ENCODE data around the gene EMILIN2. TPM values are rescaled to one million over a fixed set of nuclear protein-coding genes. Genes with fewer than 3 reads are reported as not detected.

EMILIN2 gene
- total RNA-seq, 1 donor from 2014 or later, result 51.5 TPM

DNA sequence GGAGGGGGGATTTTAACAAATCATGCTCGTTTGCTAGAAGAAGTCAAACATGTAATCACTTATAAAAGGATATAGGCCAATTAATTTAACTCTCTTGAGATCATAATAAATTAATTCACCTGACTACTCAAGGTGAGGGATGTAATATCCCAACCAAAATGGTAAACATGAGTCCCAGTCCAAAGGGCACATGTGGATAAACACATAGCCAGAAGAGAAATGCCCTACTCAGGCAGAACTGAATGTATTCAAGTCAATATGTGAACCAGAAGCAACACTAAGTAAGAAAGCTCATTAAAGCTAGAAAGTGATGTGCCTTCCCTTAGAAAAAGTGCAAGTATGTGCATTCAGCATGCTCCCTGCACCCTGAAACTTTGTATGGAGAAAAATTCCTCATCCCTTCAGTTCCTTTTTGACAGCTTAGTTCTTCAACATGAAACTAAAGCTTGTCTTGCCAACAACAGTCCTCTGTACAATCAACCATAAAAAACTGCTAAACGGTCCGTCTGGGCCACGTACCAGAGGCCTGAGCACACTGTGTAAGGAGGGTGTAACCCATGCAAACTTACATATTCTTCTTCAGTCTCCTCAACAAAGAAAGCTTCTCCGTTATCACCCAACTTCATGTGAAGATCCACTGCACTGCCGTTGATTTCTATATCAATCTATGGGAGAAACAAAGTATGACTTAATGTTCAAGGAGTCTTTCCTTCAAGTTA is 107.3 kb downstream of the EMILIN2 start:
- Histone ChIP-seq H3K36me3 (peaks cover 59% of the 10 kb centered on the region), H3K27ac (no peak overlapping the region), H3K27me3 (ENCODE audit: low read depth) (no peaks in the 10 kb centered on the region), H3K4me1 (peaks cover 15% of the 10 kb centered on the region), H3K4me3 (no peak overlapping the region), H3K9me3 (no peaks in the 10 kb centered on the region)
- ATAC-seq, result no peak
- DNase-seq, result no peak
- intact Hi-C loops (cut with DNase I), result no loop called here
- TF ChIP-seq, protein P1, sequence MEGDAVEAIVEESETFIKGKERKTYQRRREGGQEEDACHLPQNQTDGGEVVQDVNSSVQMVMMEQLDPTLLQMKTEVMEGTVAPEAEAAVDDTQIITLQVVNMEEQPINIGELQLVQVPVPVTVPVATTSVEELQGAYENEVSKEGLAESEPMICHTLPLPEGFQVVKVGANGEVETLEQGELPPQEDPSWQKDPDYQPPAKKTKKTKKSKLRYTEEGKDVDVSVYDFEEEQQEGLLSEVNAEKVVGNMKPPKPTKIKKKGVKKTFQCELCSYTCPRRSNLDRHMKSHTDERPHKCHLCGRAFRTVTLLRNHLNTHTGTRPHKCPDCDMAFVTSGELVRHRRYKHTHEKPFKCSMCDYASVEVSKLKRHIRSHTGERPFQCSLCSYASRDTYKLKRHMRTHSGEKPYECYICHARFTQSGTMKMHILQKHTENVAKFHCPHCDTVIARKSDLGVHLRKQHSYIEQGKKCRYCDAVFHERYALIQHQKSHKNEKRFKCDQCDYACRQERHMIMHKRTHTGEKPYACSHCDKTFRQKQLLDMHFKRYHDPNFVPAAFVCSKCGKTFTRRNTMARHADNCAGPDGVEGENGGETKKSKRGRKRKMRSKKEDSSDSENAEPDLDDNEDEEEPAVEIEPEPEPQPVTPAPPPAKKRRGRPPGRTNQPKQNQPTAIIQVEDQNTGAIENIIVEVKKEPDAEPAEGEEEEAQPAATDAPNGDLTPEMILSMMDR (IDR thresholded peaks at IDR 0.05), result no peak

DNA sequence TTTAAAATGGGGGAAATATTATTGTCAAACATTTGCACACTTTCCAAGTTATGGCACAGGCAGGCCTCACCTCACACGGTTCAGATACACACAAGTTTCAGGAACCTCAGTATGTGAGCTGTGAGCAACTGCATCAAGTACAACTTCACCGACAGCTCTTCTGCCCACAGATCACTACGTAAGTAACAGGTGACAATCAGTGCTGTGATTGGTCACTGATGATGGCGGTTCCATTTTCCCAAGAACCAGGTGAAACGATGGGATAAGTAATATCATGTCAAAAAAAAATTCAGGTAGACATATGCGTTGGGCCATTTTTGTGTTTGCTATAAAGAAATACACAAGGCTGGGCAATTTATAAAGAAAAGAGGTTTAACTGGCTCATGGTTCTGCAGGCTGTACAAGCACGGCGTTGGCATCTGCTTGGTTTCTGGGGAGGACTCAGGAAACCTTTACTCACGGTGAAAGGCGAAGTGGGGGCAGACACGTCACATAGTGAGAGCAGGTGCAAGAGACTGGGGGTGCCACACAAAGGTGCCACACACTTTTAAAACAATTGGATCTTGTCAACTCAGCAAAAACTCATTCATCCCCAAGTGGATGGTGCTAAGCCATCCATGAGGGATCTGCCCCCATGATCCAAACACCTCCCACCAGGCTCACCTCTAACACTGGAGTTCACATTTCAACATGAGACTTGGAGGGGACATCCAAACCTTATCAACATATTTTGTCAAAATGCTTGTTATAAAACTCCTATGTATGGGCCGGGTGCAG is 108.3 kb downstream of the EMILIN2 start:
- Histone ChIP-seq H3K27ac (no peak overlapping the region), H3K9me3 (no peaks in the 10 kb centered on the region), H3K36me3 (peaks cover 50% of the 10 kb centered on the region), H3K4me1 (peaks cover 24% of the 10 kb centered on the region), H3K27me3 (ENCODE audit: low read depth) (no peaks in the 10 kb centered on the region), H3K4me3 (no peak overlapping the region)
- DNase-seq (no peak), ATAC-seq (no peak)
- TF ChIP-seq, protein P1 (IDR thresholded peaks at IDR 0.05), result no peak
- intact Hi-C loops (cut with DNase I), result no loop called here

DNA sequence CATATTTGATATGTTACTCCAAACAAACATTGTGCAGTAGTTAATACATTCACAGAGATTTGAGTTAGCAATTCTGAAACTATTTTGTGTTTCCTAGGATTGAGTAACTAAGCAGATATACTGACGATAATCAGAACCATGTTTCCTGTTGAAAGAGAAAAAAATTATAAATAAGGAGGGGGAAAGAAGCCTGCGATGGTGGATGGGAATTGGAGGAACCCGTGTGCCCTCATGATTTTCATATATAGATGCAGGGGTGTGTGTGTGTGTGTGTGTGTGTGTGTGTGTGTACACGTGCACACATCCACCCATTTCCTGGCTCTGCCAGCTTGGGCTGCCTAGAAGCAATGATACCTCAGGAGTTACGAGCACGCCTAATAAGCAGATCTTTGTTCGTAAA is 109.2 kb downstream of the EMILIN2 start:
- Histone ChIP-seq H3K36me3 (peaks cover 40% of the 10 kb centered on the region), H3K27me3 (ENCODE audit: low read depth) (no peaks in the 10 kb centered on the region), H3K9me3 (no peaks in the 10 kb centered on the region), H3K27ac (no peak overlapping the region), H3K4me1 (peaks cover 32% of the 10 kb centered on the region), H3K4me3 (no peak overlapping the region)
- ATAC-seq (no peak), DNase-seq (no peak)
- intact Hi-C loops (cut with DNase I), result no loop called here
- TF ChIP-seq, protein P1 (IDR thresholded peaks at IDR 0.05), result no peak

DNA sequence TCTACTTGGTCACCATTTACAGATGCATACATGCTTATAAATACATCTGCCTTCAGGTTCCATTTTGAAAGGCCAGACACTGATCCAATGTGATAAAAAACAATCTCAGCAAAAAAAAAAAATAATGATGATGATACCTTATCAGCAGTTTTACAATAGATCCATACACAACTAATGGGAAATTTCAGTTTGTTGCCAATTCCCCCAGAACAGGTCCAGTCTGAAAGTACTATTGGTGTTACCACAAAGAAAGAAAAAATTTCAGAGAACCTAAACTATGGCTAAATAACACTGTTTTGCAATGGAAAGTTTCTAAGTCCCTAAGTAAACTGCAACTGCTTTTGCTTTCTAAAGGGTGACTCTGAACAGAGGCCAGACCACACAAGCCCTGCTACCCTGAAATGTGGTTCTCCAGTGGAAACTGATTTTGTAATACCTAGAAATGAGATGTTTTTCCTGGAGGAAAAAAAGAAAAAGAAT is 112.1 kb downstream of the EMILIN2 start:
- H3K36me3 ChIP-seq, result peaks cover 12% of the 10 kb centered on the region
- H3K4me3 ChIP-seq, result no peak overlapping the region
- TF ChIP-seq, protein P1 (IDR thresholded peaks at IDR 0.05), result no peak
- peak; percentile 66 to 71 for ATAC-seq
- peaks cover 49% of the 10 kb centered on the region for H3K4me1 ChIP-seq
- intact Hi-C loops (cut with DNase I), result no loop called here
- peak overlapping the region; percentile 64 for H3K27ac ChIP-seq
- H3K9me3 ChIP-seq, result no peaks in the 10 kb centered on the region
- DNase-seq, result no peak
- no peaks in the 10 kb centered on the region for H3K27me3 ChIP-seq (ENCODE audit: low read depth)

DNA sequence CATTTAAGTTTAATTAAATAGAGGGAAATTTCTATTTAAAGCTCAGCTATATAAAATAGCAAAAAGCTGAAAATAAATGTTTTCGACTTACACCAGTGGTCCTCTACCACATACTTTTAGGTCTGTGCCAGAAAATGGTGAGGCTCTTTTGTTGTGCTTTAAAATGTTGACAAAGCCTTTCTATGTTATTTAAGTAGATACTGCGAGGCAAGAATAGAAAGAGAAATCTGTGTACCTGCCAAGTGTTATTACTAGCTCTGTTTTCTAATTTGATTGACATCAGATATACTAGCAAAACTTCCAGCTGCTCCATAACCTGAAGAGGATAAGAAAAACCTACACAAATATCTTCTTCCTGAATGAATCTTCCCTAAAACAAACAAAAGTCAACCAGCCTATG is 112.5 kb downstream of the EMILIN2 start:
- Histone ChIP-seq H3K27me3 (ENCODE audit: low read depth) (no peaks in the 10 kb centered on the region), H3K4me3 (no peak overlapping the region), H3K27ac (peak overlapping the region; percentile 64), H3K36me3 (peaks cover 7% of the 10 kb centered on the region), H3K4me1 (peaks cover 49% of the 10 kb centered on the region), H3K9me3 (no peaks in the 10 kb centered on the region)
- TF ChIP-seq, protein P1 (IDR thresholded peaks at IDR 0.05), result no peak
- ATAC-seq, result no peak
- DNase-seq, result no peak
- intact Hi-C loops (cut with DNase I), result no loop called here
